GM10847 (cell line): ENCODE results near the gene PSEN1.

Source experiments
- POLR2A ChIP-seq: IDR thresholded peaks from 2 replicates; pipeline ENCODE4 v1.6.1; 2011; ENCODE audit not compliant: insufficient read length; ENCODE audit errors: extremely low read depth

PSEN1 gene

GRCh38 chr14:73241481-73242165 is 105.3 kb downstream of the PSEN1 start:
- TF ChIP-seq POLR2A = no peak

- no peak for TF ChIP-seq POLR2A
Observed at GRCh38 chr14:73242357-73242901, 106.1 kb downstream of the PSEN1 start.

GRCh38 chr14:73243341-73243740 is 107.0 kb downstream of the PSEN1 start:
- no peak for TF ChIP-seq POLR2A

- TF ChIP-seq POLR2A = no peak
Observed at GRCh38 chr14:73243748-73244147, 107.4 kb downstream of the PSEN1 start.

- TF ChIP-seq POLR2A = no peak
Observed at GRCh38 chr14:73244541-73245290, 108.4 kb downstream of the PSEN1 start.

- TF ChIP-seq POLR2A = peak; percentile 33
Observed at GRCh38 chr14:73245480-73246325, 109.4 kb downstream of the PSEN1 start.

- TF ChIP-seq POLR2A = no peak
Observed at GRCh38 chr14:73246387-73247150, 110.3 kb downstream of the PSEN1 start.

GRCh38 chr14:73248108-73248868 is 112.0 kb downstream of the PSEN1 start:
- no peak for TF ChIP-seq POLR2A

GRCh38 chr14:73249108-73249507 is 112.8 kb downstream of the PSEN1 start:
- TF ChIP-seq POLR2A = no peak

- TF ChIP-seq POLR2A = no peak
Observed at GRCh38 chr14:73249564-73250316, 113.4 kb downstream of the PSEN1 start.

GRCh38 chr14:73250317-73250713 is 114.0 kb downstream of the PSEN1 start:
- TF ChIP-seq POLR2A = no peak

- no peak for TF ChIP-seq POLR2A
Observed at GRCh38 chr14:73250781-73251500, 114.6 kb downstream of the PSEN1 start.

GRCh38 chr14:73251516-73252215 is 115.4 kb downstream of the PSEN1 start:
- no peak for TF ChIP-seq POLR2A
